GM18909 (cell line): ENCODE measurements around the gene POLH.
"Not testable (repeated sequence)": the region's sequence is repeated elsewhere in the genome, so short reads cannot be mapped to it uniquely, and the experiment has no call there.

Source experiments
- ATAC-seq: cut with Tn5 transposase; IDR thresholded peaks from one replicate; pipeline ENCODE4 v1.9.1; 2021; ENCODE audit warnings: mild to moderate bottlenecking; ENCODE audit not compliant: unreplicated experiment, poor library complexity

POLH gene

DNA sequence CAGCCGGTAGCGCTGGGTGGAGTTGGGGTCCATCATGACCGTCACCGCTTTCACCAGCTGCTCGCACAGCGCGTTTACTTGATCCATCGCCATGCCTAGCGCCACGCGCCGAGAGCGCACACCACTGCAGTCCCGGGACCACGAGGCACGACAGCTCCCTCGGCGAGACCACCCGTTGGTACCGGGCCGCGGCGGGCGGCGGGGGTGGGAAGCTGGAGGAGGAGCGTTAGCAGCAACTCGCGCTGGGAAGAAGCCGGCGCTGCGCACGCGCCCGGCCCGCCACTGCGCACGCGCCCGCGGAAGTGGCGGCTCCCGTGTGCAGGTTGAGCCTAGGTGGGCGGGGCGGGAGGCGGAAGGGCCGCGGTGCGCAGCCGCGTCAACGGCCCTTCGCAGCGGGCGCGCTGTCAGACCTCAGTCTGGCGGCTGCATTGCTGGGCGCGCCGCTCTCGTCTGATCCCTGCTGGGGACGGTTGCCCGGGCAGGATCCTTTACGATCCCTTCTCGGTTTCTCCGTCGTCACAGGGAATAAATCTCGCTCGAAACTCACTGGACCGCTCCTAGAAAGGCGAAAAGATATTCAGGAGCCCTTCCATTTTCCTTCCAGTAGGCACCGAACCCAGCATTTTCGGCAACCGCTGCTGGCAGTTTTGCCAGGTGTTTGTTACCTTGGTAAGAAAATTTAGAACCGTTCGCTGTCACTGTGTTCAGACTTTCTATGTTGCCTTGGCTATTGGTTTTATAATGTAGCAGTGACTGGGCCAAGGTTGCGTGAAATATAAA, at the start of gene POLH, which contains the start of gene XPO5:
POLH (plus strand) TSS at position 414 of the 780 bp plus-strand sequence. CDS start 6,135 bp downstream, outside the sequence.
XPO5 (minus strand) TSS at position 267 of the 780 bp plus-strand sequence; CDS start at position 93, 174 bp downstream.
- ATAC-seq, result peak; percentile 78

DNA sequence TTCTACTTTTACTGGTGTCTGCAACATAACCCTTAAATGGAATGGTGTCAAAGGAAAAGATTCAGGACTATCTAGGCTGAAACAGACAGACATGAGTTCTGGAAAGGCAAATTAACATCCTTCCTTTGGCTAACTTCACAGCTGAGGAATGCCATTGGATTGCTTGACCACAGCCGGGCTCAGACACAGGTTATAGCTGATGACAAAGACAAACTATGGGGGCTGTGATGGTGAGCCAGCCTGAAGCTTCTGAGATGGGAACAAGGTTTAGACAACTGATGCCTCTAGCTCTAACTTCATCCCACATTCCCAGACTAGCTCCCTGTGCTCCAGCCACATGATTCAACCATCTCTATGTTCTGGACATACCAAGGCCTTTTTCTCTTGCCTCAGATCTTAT, 43.8 kb upstream of the POLH start:
- no peak for ATAC-seq

DNA sequence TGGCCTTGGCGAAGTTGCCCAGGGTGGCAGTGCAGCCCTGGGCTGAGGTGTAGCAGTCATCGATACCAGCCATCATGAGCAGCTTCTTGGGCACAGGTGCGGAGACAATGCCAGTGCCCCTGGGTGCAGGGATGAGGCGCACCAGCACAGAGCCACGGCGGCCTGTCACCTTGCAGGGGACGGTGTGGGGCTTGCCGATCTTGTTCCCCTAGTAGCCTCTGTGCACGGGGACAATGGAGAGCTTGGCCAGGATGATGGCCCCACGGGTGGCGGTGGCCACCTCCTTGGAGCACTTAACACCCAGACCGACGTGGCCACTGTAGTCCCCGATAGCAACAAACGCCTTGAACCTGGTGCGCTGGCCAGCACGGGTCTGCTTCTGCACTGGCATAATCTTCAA, 37.0 kb upstream of the POLH start:
- not testable (repeated sequence) for ATAC-seq

DNA sequence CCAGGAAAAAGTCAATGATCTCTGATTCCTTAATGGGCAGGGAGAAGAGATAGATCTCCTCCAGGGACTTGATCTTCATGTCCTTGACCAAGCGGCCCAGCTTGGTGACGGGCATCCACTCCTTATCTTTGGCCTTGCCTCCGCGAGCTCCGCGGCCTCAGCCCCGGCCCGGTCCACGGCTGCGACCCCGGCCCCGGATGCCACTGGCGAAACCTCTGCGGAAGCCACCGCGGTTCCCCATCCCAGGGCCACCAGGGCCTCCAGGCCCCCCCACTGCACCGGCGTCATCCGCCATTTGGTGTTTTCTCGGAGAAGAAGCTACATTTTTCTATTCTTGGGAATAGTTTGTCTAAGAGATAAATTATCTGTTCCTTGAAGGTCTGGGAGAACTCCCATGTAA, 36.6 kb upstream of the POLH start:
- not testable (repeated sequence) for ATAC-seq

DNA sequence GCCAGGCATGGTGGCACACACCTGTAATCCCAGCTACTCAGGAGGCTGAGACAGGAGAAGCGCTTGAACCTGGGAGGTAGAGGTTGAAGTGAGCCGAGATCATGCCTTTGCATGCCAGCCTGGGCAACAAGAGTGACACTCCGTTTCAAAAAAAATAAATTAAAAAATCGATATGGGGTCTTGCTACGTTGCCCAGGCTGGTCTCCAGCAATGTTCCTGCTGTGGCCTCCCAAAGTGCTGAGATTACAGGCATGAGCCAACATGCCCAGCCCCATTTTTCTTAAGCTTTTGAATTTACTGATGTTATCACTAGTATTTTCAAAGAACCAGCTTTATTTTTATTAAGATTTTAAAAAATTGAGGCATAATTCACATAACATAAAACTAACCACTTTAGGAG, 35.5 kb upstream of the POLH start:
- ATAC-seq, result no peak

DNA sequence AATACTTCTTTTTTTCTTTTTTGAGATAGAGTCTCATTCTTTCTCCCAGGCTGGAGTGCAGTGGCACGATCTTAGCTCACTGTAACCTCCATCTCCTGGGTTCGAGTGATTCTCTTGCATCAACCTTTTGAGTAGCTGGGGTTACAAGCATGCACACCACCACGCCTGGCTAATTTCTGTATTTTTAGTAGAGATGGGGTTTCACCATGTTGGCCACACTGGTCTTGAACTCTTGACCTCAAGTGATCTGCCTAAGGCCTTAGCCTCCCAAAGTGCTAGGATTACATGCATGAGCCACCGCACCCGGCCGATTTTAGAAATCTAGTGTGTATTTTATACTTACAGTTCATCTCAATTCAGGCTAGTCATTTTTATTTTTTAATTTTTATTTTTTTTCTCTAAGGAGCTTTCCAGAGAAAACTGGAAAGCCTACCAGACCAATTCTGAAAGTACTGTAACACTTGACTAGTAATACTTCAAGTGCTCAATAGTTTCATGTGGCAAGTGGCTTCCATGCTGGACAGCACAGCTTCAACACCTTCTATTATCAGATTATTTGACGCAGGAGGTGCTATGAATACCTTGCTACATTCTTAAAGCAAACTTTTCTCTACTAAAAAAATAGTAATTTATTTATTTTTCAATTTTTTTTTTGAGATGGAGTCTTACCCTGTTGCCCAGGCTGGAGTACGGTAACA, 34.1 kb upstream of the POLH start:
- ATAC-seq, result no peak

DNA sequence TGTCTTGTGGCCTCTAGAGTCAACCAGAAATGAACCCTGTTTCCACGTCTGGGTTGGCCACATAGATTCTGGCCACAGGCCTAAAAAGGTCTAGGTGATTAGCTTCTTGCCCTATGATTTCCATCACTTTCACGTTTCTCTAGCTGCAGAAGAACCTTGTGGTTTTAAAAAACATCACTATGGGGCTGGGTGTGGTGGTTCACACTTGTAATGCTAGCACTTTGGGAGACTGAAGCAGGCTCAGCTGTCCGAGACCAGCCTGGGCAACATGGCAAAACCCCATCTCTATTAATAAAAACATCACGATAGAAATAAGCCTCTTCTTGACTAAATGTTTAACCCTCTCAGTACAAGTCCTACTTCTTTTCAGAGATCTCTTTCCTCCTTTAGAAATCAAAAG, 31.5 kb upstream of the POLH start:
- ATAC-seq, result no peak

DNA sequence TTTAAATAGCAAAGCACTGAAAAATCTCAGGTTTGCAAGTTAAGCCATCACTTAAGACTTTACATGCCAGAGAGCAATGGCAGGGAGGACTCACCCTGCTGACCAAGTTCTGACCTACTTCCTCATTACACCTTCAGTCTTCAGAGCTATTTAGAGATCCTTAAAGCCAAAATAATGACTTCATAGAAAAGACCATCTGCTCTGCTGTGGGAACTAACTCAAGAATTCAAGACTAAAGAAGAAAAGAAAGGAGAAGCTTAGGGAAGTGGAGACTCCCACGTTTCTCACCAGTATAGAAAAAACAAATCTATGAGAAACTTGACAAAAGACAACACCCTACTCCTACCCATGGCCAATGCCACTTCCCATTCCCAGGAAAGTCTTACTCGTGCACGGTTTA, 28.8 kb upstream of the POLH start:
- ATAC-seq, result no peak

DNA sequence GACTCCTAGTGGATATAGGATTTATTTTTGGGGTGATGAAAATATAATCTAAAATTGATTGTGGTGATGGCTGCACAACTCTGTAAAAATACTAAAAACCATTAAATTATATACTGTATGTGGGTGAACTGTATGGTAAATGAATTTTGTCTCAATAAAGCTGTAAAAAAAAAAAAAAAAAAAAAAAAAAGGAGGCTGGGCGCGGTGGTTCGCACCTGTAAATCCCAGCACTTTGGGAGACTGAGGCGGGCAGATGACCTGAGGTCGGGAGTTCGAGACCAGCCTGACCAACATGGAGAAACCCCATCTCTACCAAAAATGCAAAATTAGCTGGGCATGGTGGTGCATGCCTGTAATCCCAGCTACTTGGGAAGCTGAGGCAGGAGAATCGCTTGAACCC, 18.4 kb upstream of the POLH start:
- ATAC-seq, result not testable (repeated sequence)

GRCh38 chr6:43559328-43559727, 16.7 kb upstream of the POLH start:
- ATAC-seq, result no peak

DNA sequence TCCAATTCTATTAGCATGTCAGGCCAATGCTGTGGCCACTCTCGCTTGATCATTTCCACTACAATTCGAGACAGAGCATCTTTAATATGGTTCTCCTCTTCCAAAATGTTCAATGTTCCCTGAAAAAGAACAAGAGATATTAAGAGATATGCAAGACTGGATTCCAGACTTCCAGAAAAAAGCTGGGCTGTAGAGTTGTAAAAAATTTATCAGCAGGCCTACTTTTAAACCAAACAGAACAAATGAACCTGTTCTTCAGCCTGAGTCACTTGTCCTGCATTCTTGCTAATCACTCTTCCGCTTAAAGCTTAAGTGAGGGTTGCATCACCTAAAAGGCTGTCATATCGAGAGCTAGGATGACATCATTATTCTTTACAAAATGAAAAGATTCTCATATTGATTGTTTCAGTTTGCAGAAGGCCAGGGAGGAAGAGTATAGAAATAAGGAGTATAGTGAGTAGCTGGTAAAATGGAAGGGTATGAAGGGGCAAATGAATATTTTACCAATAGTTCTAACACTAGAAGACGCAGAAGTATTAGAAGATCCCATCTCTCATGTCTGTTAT, 5.0 kb upstream of the POLH start:
- no peak for ATAC-seq

DNA sequence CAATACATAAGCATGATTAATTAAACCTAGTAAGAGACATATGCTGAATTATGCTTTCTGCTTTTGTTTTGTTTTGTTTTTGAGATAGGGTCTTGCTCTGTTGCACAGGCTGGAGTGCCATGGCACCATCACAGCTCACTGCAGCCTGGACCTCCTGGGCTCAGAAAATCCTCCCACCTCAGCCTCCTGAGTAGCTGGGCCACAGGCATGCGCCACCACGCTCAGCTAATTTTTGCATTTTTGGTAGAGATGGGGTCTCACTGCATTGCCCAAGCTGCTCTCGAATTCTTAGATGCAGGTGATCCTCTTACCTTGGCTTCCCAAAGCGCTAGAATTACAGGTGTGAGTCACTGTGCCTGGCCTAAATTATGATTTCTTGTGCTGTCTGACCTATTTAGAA, 4.0 kb upstream of the POLH start:
- ATAC-seq, result no peak

- ATAC-seq, result peak; percentile 12
These were observed 747 bp upstream of the POLH start for GRCh38 chr6:43575105-43575771.

- ATAC-seq, result no peak
These were observed 2.8 kb downstream of the POLH start for GRCh38 chr6:43578748-43579147.

DNA sequence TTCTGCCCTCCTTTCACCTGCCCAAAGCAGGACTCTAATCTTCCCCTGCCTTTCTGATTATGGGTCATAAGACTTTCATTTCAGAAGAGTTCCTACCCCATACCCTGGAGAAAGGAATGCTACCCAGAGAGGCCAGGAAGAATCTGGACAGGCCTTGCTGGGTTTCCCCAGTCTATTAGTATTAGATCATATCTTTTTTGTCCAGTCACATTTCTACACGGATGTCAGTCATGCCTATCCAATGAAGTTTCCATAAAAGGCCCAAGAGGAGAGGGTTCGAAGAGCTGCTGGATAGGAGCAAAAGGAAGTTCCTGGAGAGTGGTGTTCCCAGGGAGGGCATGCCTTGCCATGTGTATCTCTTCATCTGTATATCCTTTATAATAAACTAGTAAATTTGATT, 3.2 kb downstream of the POLH start:
- no peak for ATAC-seq

- ATAC-seq, result no peak
These were observed 6.9 kb downstream of the POLH start for GRCh38 chr6:43582911-43583310.

DNA sequence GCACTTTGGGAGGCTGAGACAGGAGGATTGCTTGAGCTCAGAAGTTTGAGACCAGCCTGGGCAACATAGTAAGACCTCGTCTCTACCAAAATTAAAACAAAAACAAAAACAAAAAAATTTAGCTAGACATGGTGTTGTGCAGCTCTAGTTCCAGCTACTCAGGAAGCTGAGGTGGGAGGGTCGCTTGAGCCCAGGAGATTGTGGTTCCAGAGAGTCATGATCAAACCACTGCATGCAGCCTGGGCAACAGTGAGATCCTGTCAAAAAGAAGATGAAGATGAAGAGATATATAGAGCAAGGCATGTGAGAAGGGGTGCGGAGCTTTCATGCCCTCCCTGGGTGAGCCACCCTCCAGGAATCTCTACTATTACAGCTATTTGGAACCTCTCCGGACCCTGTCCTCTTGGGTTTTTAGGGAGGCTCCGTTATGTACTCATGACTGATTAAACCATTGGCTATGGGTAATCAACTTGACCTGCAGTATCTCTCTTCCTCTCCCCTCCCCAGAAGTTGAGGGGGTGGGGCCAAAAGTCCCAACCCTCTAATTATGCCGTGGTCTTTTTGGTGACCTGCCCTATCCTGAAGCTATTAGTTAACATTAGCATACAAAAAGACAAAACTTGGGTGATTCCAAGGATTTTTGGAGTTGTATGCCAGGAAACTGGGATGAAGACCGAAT, 9.0 kb downstream of the POLH start:
- no peak for ATAC-seq

- ATAC-seq, result no peak
These were observed 12.2 kb downstream of the POLH start for GRCh38 chr6:43588194-43588593.

DNA sequence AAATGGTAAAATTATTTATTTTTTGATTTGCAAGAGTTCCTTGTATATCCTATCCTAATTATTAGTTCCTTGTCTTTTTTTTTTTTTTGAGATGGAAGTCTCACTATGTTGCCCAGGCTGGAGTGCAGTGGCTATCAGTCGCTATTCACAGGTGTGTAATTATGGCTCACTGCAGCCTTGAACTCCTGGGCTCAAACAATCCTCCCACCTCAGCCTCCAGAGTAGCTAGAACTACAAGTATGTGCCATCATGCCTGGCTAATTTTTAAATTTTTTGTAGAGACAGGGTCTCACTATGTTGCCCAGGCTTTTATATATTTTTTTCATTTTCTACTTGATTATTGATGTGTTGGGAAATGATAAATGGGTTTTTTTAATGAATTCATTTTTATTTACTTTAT, 13.6 kb downstream of the POLH start:
- not testable (repeated sequence) for ATAC-seq

GRCh38 chr6:43593938-43594337, 18.0 kb downstream of the POLH start:
- ATAC-seq, result no peak
